Measurements from ENCODE around the gene C19orf67.

Gene C19orf67

GRCh38 chr19:14086098-14086497 lies 515 bp upstream of the C19orf67 start:
- DNase-seq = no peak
- TF ChIP-seq POLR2A (IDR thresholded peaks at IDR 0.05; ENCODE audit: low read length) (no peak), GATA1 (IDR thresholded peaks at IDR 0.05; ENCODE audit: low read depth, low read length) (no peak)

DNA sequence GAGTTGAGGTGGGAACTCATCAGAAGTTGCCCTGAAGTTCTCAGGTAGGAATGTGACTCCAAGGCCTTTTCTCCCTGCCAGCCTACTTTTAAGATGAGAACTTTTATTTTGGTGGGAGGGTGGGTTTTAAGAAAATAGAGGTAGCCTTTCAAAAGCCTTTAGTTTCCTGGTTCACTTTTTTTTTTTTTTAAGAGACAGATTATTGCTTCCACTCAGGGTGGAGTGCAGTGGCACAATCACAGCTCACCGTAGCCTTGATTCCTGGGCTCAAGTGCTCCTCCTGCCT lies 3.0 kb downstream of the C19orf67 start:
- DNase-seq = no peak
- TF ChIP-seq GATA1 (IDR thresholded peaks at IDR 0.05; ENCODE audit: low read depth, low read length) (no peak), POLR2A (IDR thresholded peaks at IDR 0.05; ENCODE audit: low read length) (no peak)

DNA sequence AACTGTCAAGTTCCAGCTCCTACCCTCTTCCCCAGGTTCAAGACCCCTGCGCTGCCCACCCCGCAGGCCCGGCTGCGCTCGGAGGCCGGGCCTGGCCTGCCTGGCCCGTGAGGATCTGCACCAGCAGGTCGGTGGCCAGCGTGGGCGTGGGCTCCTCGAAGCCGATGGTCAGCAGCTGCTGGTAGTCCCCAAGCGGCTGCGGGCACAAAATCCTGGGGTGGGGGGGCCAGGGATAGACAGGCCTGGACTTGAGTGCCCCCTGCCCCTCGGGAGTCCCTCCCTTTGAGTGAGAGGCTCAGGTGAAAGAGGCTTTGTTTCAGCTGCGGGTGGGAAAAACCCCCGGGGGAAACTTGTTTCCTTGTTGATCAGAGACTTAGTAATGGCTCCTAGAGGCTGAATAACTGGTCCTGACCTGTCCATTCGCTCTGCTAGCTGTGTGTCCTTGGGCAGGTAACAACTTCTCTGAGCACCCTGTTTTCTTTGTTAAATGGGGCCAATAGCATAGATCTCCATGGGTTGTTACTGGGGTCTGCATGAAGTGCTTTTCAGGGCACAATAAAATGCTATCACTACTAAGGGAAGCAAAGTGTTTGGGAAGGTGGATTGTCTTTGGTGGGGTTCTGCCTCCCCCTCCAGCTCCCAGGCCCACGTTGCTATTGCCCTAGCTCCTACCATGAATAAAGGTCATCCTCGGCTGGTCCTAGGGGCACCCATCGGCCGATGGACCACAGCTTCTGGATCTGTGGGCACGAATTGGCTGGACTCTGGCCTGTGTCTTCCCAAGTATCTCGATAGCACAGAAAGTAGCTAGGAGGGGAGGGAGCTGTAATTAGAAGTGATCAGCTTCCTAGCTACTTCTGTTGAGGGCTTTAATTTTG lies 3.5 kb downstream of the C19orf67 start:
- DNase-seq = no peak
- TF ChIP-seq POLR2A (IDR thresholded peaks at IDR 0.05; ENCODE audit: low read length) (no peak), GATA1 (IDR thresholded peaks at IDR 0.05; ENCODE audit: low read depth, low read length) (no peak)

GRCh38 chr19:14080887-14081796 lies 4.4 kb downstream of the C19orf67 start:
- DNase-seq = peak; percentile 99
- TF ChIP-seq POLR2A (IDR thresholded peaks at IDR 0.05; ENCODE audit: low read length) = peak; percentile 75
- TF ChIP-seq GATA1 (IDR thresholded peaks at IDR 0.05; ENCODE audit: low read depth, low read length) = no peak

DNA sequence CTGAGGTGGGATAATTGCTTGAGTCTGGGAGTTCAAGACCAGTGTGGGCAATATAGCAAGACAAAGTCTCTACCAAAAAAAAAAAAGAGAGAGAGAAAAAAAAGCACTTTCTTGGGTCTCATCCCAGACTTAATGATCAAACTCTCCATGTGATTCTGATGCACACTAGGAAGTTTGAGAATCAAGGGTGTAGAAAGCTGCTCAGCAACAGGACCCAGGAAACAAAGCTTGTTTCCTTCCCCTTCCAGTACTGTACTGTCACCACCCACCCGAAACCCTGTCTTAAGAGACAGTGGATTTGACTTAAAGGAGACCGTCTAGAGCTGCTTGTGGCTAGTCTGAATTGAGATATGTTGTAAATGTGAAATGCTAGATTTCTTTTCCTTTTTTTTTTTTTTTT lies 7.2 kb downstream of the C19orf67 start:
- TF ChIP-seq GATA1 (IDR thresholded peaks at IDR 0.05; ENCODE audit: low read depth, low read length) = no peak
- no peak for TF ChIP-seq POLR2A (IDR thresholded peaks at IDR 0.05; ENCODE audit: low read length)
- DNase-seq = no peak

DNA sequence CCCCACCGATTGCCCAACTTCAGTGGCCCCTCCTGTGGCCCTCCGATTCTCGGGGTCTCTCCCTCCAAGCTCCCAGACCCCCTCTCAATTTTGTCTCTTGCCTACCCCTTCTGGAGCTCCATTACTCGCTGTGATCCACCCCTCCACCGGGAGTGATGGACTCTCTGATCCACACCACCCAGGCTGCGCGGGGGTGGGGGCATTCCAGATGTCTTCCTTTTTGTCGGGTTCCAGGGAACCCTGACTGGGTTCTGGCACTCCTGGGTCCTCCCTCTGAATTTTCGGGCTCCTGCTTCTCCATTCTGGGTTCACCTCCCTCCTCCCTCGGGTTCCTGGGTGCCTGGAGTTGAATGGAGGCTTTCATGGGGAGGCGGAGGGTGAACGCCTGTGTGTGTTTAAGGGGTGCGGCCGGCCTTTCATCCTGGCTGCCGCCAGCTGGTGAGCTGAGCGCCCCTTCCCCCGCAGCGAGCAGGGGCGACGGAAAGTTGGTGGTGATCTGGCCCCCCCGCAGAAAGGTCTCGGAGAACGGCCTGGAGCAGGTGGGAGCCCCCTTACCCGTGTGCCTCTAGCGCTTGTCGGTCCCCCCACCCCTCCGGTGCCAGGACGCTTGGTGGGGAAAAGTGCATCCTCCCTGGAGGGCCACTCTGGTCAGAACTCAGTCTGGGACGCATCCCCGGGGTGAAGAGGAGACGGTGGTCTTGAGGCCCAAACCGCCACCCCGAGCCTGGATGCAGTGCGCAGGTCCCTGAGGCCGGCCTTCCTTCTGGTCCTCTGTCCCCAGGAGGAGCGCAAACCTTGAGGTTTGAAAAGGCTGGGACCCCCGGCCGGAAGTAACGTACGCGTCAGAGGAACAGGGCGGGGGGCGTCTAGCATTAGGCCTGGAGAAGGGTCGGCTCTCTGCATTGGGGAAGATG lies 11.4 kb downstream of the C19orf67 start:
- DNase-seq = peak; percentile 51 to 68

GRCh38 chr19:14073261-14073924 lies 12.2 kb downstream of the C19orf67 start:
- DNase-seq = peak; percentile 89 to 94
- TF ChIP-seq GATA1 (IDR thresholded peaks at IDR 0.05; ENCODE audit: low read depth, low read length) = no peak
- peak; percentile 74 for TF ChIP-seq POLR2A (IDR thresholded peaks at IDR 0.05; ENCODE audit: low read length)

More for the DNA sequence above, 11.4 kb downstream of the C19orf67 start:
- TF ChIP-seq GATA1 (IDR thresholded peaks at IDR 0.05; ENCODE audit: low read depth, low read length) (no peak), POLR2A (IDR thresholded peaks at IDR 0.05; ENCODE audit: low read length) (peak; percentile 52)

DNA sequence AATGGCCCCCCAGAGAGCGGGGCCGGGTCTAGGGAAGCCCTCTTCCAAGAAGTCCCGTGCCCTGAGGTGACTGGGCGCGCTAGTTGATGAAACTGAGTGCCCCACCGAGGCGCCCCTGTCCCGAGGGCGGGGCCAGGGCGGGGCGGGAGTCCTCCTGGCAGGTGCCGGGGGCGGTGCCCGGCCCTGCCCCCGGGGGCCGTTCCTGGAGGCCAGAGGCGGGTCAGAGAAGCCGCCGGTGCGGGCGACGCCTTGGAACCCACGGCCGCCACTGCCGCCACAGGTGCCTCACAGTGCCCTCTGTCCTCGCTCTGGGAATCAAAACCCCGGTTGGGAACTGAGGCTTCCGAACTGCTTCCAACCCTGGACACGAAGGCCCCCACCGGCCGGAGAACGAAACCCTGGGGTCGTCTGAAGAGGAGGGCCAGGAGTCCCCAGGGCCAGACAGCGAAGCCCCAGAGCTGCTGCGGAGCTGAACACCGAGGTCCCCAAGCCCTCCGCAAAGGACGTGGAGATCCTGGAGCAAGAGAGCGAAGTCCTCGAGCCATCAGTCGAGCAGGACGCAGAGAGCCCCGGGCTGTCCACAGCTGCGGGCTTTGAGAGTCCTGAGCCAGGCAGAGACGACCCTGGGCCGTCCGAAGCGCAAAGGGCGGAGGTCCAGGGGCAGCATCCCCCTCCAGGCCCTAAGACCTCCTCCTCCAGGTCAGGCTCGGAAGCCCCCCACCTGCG lies 12.9 kb downstream of the C19orf67 start, which contains the start of gene MISP3:
MISP3 (plus strand) TSS at position 252 of the 726 bp plus-strand sequence. CDS start 524 bp downstream, outside the sequence.
- peak; percentile 67 to 73 for DNase-seq
- TF ChIP-seq GATA1 (IDR thresholded peaks at IDR 0.05; ENCODE audit: low read depth, low read length) (no peak), POLR2A (IDR thresholded peaks at IDR 0.05; ENCODE audit: low read length) (no peak)

GRCh38 chr19:14070268-14071050 lies 15.1 kb downstream of the C19orf67 start:
- TF ChIP-seq POLR2A (IDR thresholded peaks at IDR 0.05; ENCODE audit: low read length) = no peak
- no peak for TF ChIP-seq GATA1 (IDR thresholded peaks at IDR 0.05; ENCODE audit: low read depth, low read length)
- DNase-seq = no peak

- no peak for TF ChIP-seq POLR2A (IDR thresholded peaks at IDR 0.05; ENCODE audit: low read length)
- no peak for TF ChIP-seq GATA1 (IDR thresholded peaks at IDR 0.05; ENCODE audit: low read depth, low read length)
- DNase-seq = no peak
Measured at GRCh38 chr19:14066134-14066533, 19.4 kb downstream of the C19orf67 start.

GRCh38 chr19:14063105-14063504 lies 22.5 kb downstream of the C19orf67 start:
- no peak for TF ChIP-seq POLR2A (IDR thresholded peaks at IDR 0.05; ENCODE audit: low read length)
- no peak for DNase-seq

DNA sequence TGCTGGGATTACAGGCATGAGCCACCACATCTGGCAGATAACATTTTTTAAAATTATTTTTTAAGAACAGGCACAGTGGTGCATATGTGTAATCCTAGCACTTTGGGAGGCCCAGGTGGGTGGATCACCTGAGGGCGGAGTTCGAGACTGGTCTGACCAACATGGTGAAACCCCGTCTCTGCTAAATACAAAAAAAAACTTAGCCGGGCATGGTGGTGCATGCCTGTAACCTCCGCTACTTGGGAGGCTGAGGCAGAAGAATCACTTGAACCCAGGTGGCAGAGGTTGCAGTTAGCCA lies 23.1 kb downstream of the C19orf67 start:
- TF ChIP-seq POLR2A (IDR thresholded peaks at IDR 0.05; ENCODE audit: low read length) (no peak), GATA1 (IDR thresholded peaks at IDR 0.05; ENCODE audit: low read depth, low read length) (no peak)
- DNase-seq = no peak

Measured in erythroblast (primary cell).